GM13977 (cell line): ENCODE results near the gene CNPY3.

Source experiments
- DNase-seq: peaks from one replicate; pipeline ENCODE4 v3.0.0; 2012; ENCODE audit warnings: low spot score
- CTCF ChIP-seq: IDR thresholded peaks from 2 replicates; pipeline ENCODE4 v1.5.1; 2012; ENCODE audit warnings: mild to moderate bottlenecking, control low read depth; ENCODE audit not compliant: insufficient read depth; ENCODE audit errors: extremely low read depth, missing control alignments
- in situ Hi-C: fragments of 300-500 bp; cut with MboI; formaldehyde crosslinking; loops from one replicate; pipeline ENCODE4 v1.12.0; 2022; ENCODE audit warnings: low sequenced_read_pairs, low pct_unique_long_range_greater_than_20kb, mixed read lengths, inconsistent platforms; ENCODE audit not compliant: unreplicated experiment

The CNPY3 gene

GRCh38 chr6:42962096-42962495, 32.8 kb downstream of the CNPY3 start:
- no peak for DNase-seq
- TF ChIP-seq CTCF = no peak
- in situ Hi-C loops = no loop called here

- DNase-seq = no peak
- no peak for TF ChIP-seq CTCF
- in situ Hi-C loops = no loop called here
These were observed 33.4 kb downstream of the CNPY3 start for GRCh38 chr6:42962502-42963178.

GRCh38 chr6:42963179-42963854, 34.0 kb downstream of the CNPY3 start:
- TF ChIP-seq CTCF = no peak
- in situ Hi-C loops = no loop called here
- no peak for DNase-seq

- in situ Hi-C loops = no loop called here
- TF ChIP-seq CTCF = peak; percentile 37
- no peak for DNase-seq
These were observed 34.8 kb downstream of the CNPY3 start for GRCh38 chr6:42963855-42964605.

- no peak for TF ChIP-seq CTCF
- in situ Hi-C loops = no loop called here
- no peak for DNase-seq
These were observed 37.3 kb downstream of the CNPY3 start for GRCh38 chr6:42966571-42966970.

- no peak for DNase-seq
- in situ Hi-C loops = no loop called here
- no peak for TF ChIP-seq CTCF
These were observed 37.9 kb downstream of the CNPY3 start for GRCh38 chr6:42967228-42967627.
